DOHH2 (cell line): ENCODE results near the gene KIAA1191.

Experiments
- H3F3A ChIP-seq: fragments of 200-600 bp; sonication (generic), shearing (Covaris generic); 2 replicates; pipeline ENCODE4 v1.6.0; 2016; ENCODE audit warnings: antibody characterized with exemption, mild to moderate bottlenecking; ENCODE audit not compliant: control insufficient read depth, insufficient read depth
- H3K27ac ChIP-seq: fragments of 200-600 bp; sonication (generic); 2 replicates; pipeline ENCODE4 v1.5.1; 2014; ENCODE audit warnings: low read depth, mild to moderate bottlenecking, low read length, moderate library complexity
- H3K27me3 ChIP-seq: fragments of 200-600 bp; sonication (generic); 2 replicates; pipeline ENCODE4 v1.6.1; 2014; ENCODE audit warnings: mild to moderate bottlenecking, low read length, mixed read lengths; ENCODE audit not compliant: control insufficient read depth
- H3K36me3 ChIP-seq: fragments of 200-600 bp; sonication (generic); 2 replicates; pipeline ENCODE4 v1.6.1; 2014; ENCODE audit warnings: mild to moderate bottlenecking, low read length, moderate library complexity, mixed read lengths; ENCODE audit not compliant: control insufficient read depth
- H3K4me1 ChIP-seq: fragments of 200-600 bp; sonication (generic); 2 replicates; pipeline ENCODE4 v1.6.1; 2014; ENCODE audit warnings: mild to moderate bottlenecking, low read length, mixed read lengths; ENCODE audit not compliant: control insufficient read depth
- H3K4me2 ChIP-seq: fragments of 200-600 bp; sonication (generic); 2 replicates; pipeline ENCODE4 v1.6.0; 2014; ENCODE audit warnings: mild to moderate bottlenecking, low read length, moderate library complexity
- H3K4me3 ChIP-seq: fragments of 200-600 bp; sonication (generic); 2 replicates; pipeline ENCODE4 v1.5.1; 2014; ENCODE audit warnings: mild to moderate bottlenecking, low read length, mixed read lengths
- H3K79me2 ChIP-seq: fragments of 200-600 bp; sonication (generic); 2 replicates; pipeline ENCODE4 v1.6.1; 2014; ENCODE audit warnings: mild to moderate bottlenecking, low read length, mixed read lengths; ENCODE audit not compliant: control insufficient read depth
- H3K9me2 ChIP-seq: fragments of 200-600 bp; sonication (generic); replicated peaks from 2 replicates; pipeline ENCODE4 v1.6.1; 2014; ENCODE audit warnings: mild to moderate bottlenecking, low read length, mixed read lengths; ENCODE audit not compliant: control insufficient read depth
- H3K9me3 ChIP-seq: fragments of 200-600 bp; sonication (generic); 2 replicates; pipeline ENCODE4 v1.6.1; 2014; ENCODE audit warnings: antibody characterized with exemption, low read length, mixed read lengths; ENCODE audit not compliant: control insufficient read depth, insufficient read depth
- H4K20me1 ChIP-seq: fragments of 200-600 bp; sonication (generic); 2 replicates; pipeline ENCODE4 v1.6.0; 2014; ENCODE audit warnings: low read depth, mild to moderate bottlenecking, antibody characterized with exemption, low read length, moderate library complexity; ENCODE audit not compliant: control insufficient read depth, insufficient read depth
- CTCF ChIP-seq: fragments of 200-600 bp; sonication (generic); IDR thresholded peaks from one replicate; pipeline ENCODE4 v1.5.1; 2014; ENCODE audit warnings: antibody characterized with exemption, mild to moderate bottlenecking, low read depth, low read length; ENCODE audit not compliant: poor library complexity, severe bottlenecking
- EZH2phosphoT487 ChIP-seq: fragments of 200-600 bp; sonication (generic); IDR thresholded peaks from 2 replicates; pipeline ENCODE4 v1.6.1; 2017; ENCODE audit warnings: borderline replicate concordance, mild to moderate bottlenecking, antibody characterized with exemption, low read length, moderate library complexity, mixed read lengths

The KIAA1191 gene

GRCh38 chr5:176387384-176387925, 25.9 kb upstream of the KIAA1191 start:
- Histone ChIP-seq H3K27ac (peak overlapping the region; percentile 86), H3K79me2 (peaks cover 66% of the 10 kb centered on the region), H3K36me3 (peaks cover 84% of the 10 kb centered on the region), H3F3A (peaks cover 6% of the 10 kb centered on the region; the same call in 1 of the 2 replicates), H3K9me2 (no peaks in the 10 kb centered on the region), H3K27me3 (no peaks in the 10 kb centered on the region), H3K9me3 (no peaks in the 10 kb centered on the region), H3K4me1 (peaks cover 20% of the 10 kb centered on the region), H3K4me2 (peak overlapping the region; percentile 91), H3K4me3 (peak overlapping the region; percentile 97), H4K20me1 (peaks cover 18% of the 10 kb centered on the region; the same call in 1 of the 2 replicates)
- no peak for TF ChIP-seq EZH2phosphoT487
- TF ChIP-seq CTCF, result peak; percentile 19

- H3K27ac ChIP-seq, result no peak overlapping the region
- peak overlapping the region; percentile 91 for H3K4me2 ChIP-seq
- peaks cover 20% of the 10 kb centered on the region for H3K4me1 ChIP-seq
- peak overlapping the region; percentile 97 for H3K4me3 ChIP-seq
- peaks cover 65% of the 10 kb centered on the region for H3K79me2 ChIP-seq
- no peaks in the 10 kb centered on the region for H3K9me3 ChIP-seq
- peaks cover 85% of the 10 kb centered on the region for H3K36me3 ChIP-seq
- TF ChIP-seq EZH2phosphoT487 (no peak), CTCF (no peak)
- no peaks in the 10 kb centered on the region for H3K9me2 ChIP-seq
- H3F3A ChIP-seq, result peaks cover 6% of the 10 kb centered on the region; the same call in 1 of the 2 replicates
- no peaks in the 10 kb centered on the region for H3K27me3 ChIP-seq
- H4K20me1 ChIP-seq, result peaks cover 18% of the 10 kb centered on the region; the same call in 1 of the 2 replicates
Measured at GRCh38 chr5:176386491-176386890, 24.9 kb upstream of the KIAA1191 start.

GRCh38 chr5:176384991-176385390, 23.4 kb upstream of the KIAA1191 start:
- Histone ChIP-seq H3K79me2 (peaks cover 51% of the 10 kb centered on the region), H3K9me3 (no peaks in the 10 kb centered on the region), H3K27me3 (no peaks in the 10 kb centered on the region), H3K4me3 (no peak overlapping the region), H3K4me1 (peaks cover 17% of the 10 kb centered on the region), H4K20me1 (peaks cover 18% of the 10 kb centered on the region; the same call in 1 of the 2 replicates), H3K27ac (no peak overlapping the region), H3K4me2 (no peak overlapping the region), H3K9me2 (no peaks in the 10 kb centered on the region), H3K36me3 (peaks cover 84% of the 10 kb centered on the region), H3F3A (peaks cover 15% of the 10 kb centered on the region; the same call in 1 of the 2 replicates)
- TF ChIP-seq CTCF, result no peak
- TF ChIP-seq EZH2phosphoT487, result no peak
